ENCODE measurements around the gene ETFRF1.

GRCh38 chr12:25248137-25248536 lies 53.1 kb downstream of the ETFRF1 start:
- TF ChIP-seq CTCF (IDR thresholded peaks at IDR 0.05) (no peak), POLR2A (IDR thresholded peaks at IDR 0.05) (no peak)
